Activated CD4-positive, alpha-beta memory T cell treated with anti-CD3 and anti-CD28 coated beads for 36 hours (primary cell): ENCODE data around the gene CBFA2T3. TPM values are rescaled to one million over a fixed set of nuclear protein-coding genes. Genes with fewer than 3 reads are reported as not detected.
A peak's percentile ranks its signal among the peaks of the same experiment; 100 is the strongest.

Experiments
- CTCF ChIA-PET: fragments of 350-600 bp; sonication (Branson Sonifier 250); formaldehyde crosslinking; loops from one replicate; lab custom pipeline; 2021; ENCODE audit warnings: antibody characterized with exemption, inconsistent platforms; lab: Charles Lee
- POLR2A ChIA-PET: fragments of 350-600 bp; sonication (Branson Sonifier 250); formaldehyde crosslinking; loops from one replicate; lab custom pipeline; 2021; ENCODE audit warnings: antibody characterized with exemption; lab: Charles Lee
- DNase-seq: peaks from one replicate; pipeline ENCODE4 v3.0.0-alpha.2; 2020
- H3K27ac Mint-ChIP-seq: one replicate; pipeline ENCODE4 v1.8.0; 2021; ENCODE audit warnings: mixed read lengths
- H3K27me3 Mint-ChIP-seq: one replicate; pipeline ENCODE4 v1.8.0; 2021; ENCODE audit warnings: mixed read lengths
- H3K36me3 Mint-ChIP-seq: one replicate; pipeline ENCODE4 v1.8.0; 2021; ENCODE audit warnings: mixed read lengths
- H3K4me1 Mint-ChIP-seq: one replicate; pipeline ENCODE4 v1.8.0; 2021; ENCODE audit warnings: low read depth, mixed read lengths
- H3K4me3 Mint-ChIP-seq: one replicate; pipeline ENCODE4 v1.8.0; 2021; ENCODE audit warnings: mild to moderate bottlenecking, mixed read lengths
- H3K9me3 Mint-ChIP-seq: one replicate; pipeline ENCODE4 v1.8.0; 2021; ENCODE audit warnings: mixed read lengths
- intact Hi-C: fragments of 100-400 bp; cut with micrococcal nuclease; formaldehyde crosslinking; loops from one replicate; pipeline ENCODE4 v1.15.1; 2023
- total RNA-seq, 2 experiments: library from RNA; stranded (reverse); gene quantifications; one replicate each; pipeline ENCODE4 v1.2.3, GENCODE V29; 2021

CBFA2T3 gene
- total RNA-seq, 2 experiments from 2014 or later, result 0.12 TPM; not detected in 1

DNA sequence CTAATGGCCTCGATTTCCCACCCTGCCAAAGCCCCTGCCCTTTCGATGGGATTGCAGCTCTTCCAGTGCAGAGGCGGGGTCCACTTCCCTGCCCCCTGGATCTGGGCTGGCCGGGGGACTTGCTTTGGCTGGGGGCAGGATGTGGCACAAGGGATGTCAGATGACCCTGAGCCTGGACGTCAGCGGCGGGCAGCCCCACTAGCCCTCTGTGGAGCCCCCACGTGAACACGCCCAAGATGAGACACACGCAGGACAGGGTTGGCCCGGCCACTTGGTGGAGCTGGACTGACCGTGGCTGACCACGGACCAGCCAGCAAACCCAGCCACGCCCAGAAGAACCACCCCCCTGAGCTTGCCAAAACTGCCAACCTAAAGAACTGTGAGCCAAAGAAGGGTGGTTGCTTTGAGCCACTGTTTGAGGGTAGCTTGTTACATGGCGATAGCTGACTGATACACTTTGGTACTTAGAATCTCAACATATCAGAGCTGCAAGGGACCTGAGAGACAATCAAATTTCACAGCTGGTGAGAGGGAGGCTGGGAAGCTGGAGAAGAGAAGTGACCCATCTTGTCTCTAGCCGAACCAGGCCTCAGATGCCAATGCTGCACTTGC lies 63.9 kb downstream of the CBFA2T3 start:
- intact Hi-C loops, result no loop called here
- no peak for DNase-seq
- no peaks in the 10 kb centered on the region for H3K4me1 Mint-ChIP-seq
- H3K27me3 Mint-ChIP-seq, result no peaks in the 10 kb centered on the region
- H3K27ac Mint-ChIP-seq, result no peak overlapping the region
- ChIA-PET CTCF (no interaction called here), POLR2A (no interaction called here)
- H3K9me3 Mint-ChIP-seq, result no peaks in the 10 kb centered on the region
- H3K4me3 Mint-ChIP-seq, result no peak overlapping the region
- no peaks in the 10 kb centered on the region for H3K36me3 Mint-ChIP-seq

DNA sequence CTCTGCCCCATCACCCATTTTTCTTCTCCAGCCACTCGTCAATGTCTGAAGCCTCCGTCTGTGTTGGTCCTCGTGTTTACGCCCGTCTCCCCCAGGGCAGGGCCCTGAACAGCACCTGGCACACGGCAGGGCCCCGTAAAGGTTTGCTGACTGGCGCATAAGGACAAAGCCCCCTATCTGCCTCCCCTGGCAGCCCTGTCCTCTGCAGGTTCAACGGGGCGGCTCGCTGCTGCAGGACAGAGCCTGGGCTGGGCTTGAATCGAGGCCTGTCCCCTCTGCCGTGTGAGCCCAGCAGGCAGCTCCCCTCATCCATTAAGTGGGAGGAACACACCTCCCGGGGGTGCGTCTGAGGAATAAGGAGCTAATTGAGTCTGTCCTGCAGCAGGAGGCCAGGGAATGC lies 64.5 kb downstream of the CBFA2T3 start:
- no peaks in the 10 kb centered on the region for H3K9me3 Mint-ChIP-seq
- H3K4me3 Mint-ChIP-seq, result no peak overlapping the region
- ChIA-PET CTCF (no interaction called here), POLR2A (no interaction called here)
- DNase-seq, result no peak
- H3K4me1 Mint-ChIP-seq, result no peaks in the 10 kb centered on the region
- no peak overlapping the region for H3K27ac Mint-ChIP-seq
- no peaks in the 10 kb centered on the region for H3K36me3 Mint-ChIP-seq
- H3K27me3 Mint-ChIP-seq, result no peaks in the 10 kb centered on the region
- intact Hi-C loops, result no loop called here

DNA sequence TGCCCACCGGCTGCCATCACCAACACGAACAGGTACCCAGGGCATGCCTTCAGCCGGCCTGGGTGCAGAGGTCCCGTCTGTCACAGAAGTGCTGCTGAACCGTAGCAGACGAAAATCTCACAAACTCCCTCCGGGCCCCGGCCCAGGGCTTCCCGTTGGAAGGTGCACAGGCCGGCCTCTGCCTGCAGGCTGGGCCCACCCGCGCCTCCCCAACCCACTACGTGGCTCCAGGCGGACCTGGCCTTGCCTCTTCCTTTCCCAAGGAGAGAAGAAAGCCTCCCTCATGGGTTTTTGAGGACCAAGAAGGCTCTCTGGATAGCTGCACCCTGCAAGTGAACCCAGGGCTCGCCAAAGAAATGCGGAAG lies 65.1 kb downstream of the CBFA2T3 start:
- Mint-ChIP-seq H3K9me3 (no peaks in the 10 kb centered on the region), H3K27ac (no peak overlapping the region), H3K27me3 (no peaks in the 10 kb centered on the region), H3K36me3 (no peaks in the 10 kb centered on the region), H3K4me1 (no peaks in the 10 kb centered on the region), H3K4me3 (no peak overlapping the region)
- ChIA-PET CTCF (no interaction called here), POLR2A (no interaction called here)
- no peak for DNase-seq
- intact Hi-C loops, result no loop called here

DNA sequence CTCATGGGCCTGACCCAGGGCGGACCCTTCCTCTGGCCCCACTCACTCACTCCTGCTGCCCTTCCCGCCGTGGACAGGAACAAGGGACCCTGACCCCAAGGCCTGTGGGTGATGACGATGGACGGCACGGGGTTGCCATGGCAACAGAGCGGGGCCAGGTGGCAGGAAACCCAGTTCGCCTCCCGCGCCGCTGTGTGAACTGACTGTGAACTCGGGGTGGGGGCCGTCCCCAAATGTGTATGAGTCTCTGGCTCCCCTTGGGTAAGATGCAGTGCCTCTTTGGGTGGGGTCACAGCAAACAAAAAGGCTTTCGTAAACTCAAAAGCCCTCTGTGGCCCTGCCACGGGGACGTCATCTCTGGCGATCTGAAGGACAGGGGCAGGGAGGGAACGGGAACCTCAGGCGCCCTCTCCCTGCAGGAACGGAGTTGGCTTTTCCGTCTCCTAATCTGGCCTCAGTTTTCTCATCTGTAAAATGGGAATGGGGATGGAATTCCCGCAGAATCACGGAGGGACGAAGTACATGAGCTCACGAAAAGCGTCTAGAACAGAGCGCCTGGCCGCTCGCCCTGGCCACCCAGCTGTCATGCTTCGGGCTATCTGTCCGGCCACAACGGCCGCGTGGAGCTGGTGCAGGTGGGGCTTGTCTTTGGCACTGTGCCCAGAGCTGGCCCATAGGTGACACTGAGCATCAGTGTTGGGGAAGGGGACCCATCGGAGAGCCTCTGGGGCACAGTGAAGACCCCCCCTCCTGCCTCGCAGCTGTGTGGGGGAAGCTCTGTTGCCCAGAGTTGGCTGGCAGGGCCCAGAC lies 65.7 kb downstream of the CBFA2T3 start:
- H3K36me3 Mint-ChIP-seq, result no peaks in the 10 kb centered on the region
- intact Hi-C loops, result no loop called here
- H3K27me3 Mint-ChIP-seq, result no peaks in the 10 kb centered on the region
- DNase-seq, result no peak
- H3K4me1 Mint-ChIP-seq, result no peaks in the 10 kb centered on the region
- H3K9me3 Mint-ChIP-seq, result no peaks in the 10 kb centered on the region
- CTCF ChIA-PET, result no interaction called here
- no peak overlapping the region for H3K27ac Mint-ChIP-seq
- POLR2A ChIA-PET, result no interaction called here
- no peak overlapping the region for H3K4me3 Mint-ChIP-seq

DNA sequence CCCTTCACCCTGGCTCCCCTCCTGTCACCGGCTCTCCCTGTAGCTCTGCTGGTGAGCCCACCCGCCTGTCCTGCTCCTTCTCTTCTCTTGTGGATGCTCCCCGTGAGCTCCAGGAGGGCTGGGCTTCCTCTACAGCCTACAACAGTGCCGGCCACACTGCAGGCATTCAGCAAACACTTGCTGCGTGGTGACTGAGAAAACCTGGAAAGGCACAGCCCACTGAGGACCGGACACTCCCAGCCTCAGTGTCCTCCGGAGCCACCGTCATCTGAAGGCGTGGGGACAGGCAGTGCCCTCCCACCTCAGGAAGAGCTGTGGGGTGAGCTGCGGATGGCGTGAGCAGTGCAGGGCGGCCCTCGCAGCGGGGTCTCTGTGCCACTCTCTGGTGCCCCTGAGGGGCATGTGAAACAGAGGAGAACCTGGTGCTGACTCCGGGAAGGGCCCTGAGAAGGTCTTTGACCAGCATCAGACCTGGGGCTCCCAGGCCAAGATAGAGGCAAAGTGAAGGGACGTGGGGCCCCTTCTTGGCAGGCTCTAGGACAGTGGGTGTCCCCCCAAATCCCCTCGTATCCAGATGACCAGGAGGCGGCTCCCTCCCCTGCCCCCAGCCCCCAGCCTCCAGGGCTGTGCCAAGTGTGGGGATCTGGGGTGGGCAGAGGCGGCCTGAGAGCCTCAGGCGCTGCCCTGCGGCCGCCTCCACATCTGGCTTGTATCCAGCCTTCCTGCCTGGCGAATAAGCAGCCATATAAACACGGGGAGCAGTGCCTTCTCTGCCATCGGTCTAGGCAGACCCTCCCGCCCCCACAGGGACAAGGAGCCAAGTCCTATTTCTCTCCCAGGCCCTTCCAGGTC lies 66.5 kb downstream of the CBFA2T3 start:
- H3K4me1 Mint-ChIP-seq, result no peaks in the 10 kb centered on the region
- H3K9me3 Mint-ChIP-seq, result no peaks in the 10 kb centered on the region
- intact Hi-C loops, result no loop called here
- H3K27ac Mint-ChIP-seq, result no peak overlapping the region
- no peak for DNase-seq
- no peaks in the 10 kb centered on the region for H3K36me3 Mint-ChIP-seq
- CTCF ChIA-PET, result interaction anchor here (0.7 kb wide), 1 partner anchor 49 kb away, joined by 3 read pairs; no protein-coding TSS in a partner anchor
- POLR2A ChIA-PET, result interaction anchor here (0.5 kb wide), 1 partner anchor 196 kb away, joined by 4 read pairs; no protein-coding TSS in a partner anchor
- H3K4me3 Mint-ChIP-seq, result no peak overlapping the region
- no peaks in the 10 kb centered on the region for H3K27me3 Mint-ChIP-seq

DNA sequence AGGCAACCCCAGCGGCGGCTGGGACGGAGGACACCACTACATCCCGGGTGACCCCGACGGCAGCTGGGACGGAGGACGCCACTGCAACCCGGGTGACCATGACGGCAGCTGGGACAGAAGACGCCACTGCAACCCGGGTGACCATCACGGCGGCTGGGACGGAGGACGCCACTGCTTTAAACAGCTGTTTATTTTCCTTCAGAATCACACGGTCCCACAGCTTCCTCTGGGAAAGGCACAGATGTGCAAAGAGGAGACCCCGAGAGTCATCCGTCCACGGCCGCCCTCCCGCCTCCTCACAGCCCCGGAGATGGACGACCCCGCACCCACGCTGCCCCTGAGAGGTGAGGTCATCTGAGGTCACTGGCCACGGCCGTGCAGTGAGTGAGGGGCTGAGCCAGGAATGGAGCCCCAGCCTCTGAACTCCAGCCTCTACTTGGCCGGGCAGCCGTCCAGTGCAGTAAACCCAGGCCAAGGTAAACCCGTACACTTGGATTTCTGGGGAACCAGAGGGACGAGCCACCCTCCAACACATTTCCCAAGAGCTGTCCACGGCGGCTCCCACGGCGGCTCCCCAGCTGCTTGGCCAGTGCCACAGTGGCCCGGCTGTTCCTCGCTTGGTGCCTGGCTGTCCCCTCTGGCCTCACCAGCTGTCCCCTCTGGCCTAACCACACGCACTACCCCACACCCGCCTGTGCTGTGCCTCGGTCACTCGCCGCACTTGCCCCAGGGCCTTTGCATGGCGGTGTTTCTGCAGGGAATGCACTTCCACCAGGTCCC lies 67.4 kb downstream of the CBFA2T3 start:
- Mint-ChIP-seq H3K27ac (no peak overlapping the region), H3K9me3 (no peaks in the 10 kb centered on the region), H3K27me3 (no peaks in the 10 kb centered on the region), H3K4me1 (no peaks in the 10 kb centered on the region), H3K4me3 (no peak overlapping the region), H3K36me3 (no peaks in the 10 kb centered on the region)
- POLR2A ChIA-PET, result interaction anchor here (0.5 kb wide), 1 partner anchor 197 kb away, joined by 4 read pairs; no protein-coding TSS in a partner anchor
- CTCF ChIA-PET, result interaction anchor here (0.7 kb wide), 1 partner anchor 48 kb away, joined by 3 read pairs; no protein-coding TSS in a partner anchor
- intact Hi-C loops, result no loop called here
- no peak for DNase-seq

DNA sequence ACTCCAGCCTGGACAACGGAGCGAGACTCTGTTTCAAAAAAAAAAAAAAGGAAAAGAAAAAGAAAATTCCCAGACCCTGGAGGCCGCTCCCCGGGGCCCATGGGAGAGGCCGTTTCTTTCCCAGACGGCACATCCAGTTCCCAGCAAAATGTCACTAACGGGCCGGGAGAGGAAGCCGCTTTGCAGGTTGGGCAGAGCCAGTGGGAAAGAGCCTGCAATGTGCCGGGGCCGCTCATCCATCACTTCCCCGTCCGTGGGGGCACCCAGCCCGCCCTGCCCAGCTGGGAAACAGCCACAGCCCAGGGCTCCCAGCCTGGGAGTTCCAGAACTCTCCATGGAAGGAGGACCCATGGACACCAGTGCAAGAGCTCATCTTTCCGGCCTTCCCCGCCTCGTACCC lies 68.7 kb downstream of the CBFA2T3 start:
- Mint-ChIP-seq H3K27me3 (no peaks in the 10 kb centered on the region), H3K27ac (no peak overlapping the region), H3K4me3 (no peak overlapping the region), H3K9me3 (no peaks in the 10 kb centered on the region), H3K4me1 (no peaks in the 10 kb centered on the region), H3K36me3 (no peaks in the 10 kb centered on the region)
- no peak for DNase-seq
- ChIA-PET CTCF (no interaction called here), POLR2A (no interaction called here)
- intact Hi-C loops, result no loop called here

DNA sequence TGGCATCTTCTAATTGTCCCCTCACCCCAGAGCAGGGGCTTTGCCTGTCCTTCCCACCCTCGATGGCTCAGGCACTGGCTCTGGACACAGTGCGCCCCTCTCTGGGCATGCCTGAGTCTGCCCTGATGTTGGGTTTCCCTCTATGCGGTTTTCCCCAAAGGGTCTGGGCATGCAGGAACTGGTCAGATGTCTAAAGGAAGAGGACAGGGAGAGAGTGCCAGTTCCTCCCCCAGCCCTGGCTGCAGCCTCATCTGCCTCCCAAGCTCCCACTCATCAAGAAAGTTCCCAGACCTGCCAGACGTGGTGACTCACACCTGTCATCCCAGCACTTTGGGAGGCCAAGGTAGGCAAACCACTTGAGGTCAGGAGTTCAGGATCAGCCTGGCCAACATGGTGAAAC lies 69.2 kb downstream of the CBFA2T3 start:
- CTCF ChIA-PET, result no interaction called here
- Mint-ChIP-seq H3K27ac (no peak overlapping the region), H3K36me3 (no peaks in the 10 kb centered on the region), H3K4me3 (no peak overlapping the region), H3K9me3 (no peaks in the 10 kb centered on the region), H3K4me1 (no peaks in the 10 kb centered on the region), H3K27me3 (no peaks in the 10 kb centered on the region)
- intact Hi-C loops, result no loop called here
- POLR2A ChIA-PET, result no interaction called here
- no peak for DNase-seq

DNA sequence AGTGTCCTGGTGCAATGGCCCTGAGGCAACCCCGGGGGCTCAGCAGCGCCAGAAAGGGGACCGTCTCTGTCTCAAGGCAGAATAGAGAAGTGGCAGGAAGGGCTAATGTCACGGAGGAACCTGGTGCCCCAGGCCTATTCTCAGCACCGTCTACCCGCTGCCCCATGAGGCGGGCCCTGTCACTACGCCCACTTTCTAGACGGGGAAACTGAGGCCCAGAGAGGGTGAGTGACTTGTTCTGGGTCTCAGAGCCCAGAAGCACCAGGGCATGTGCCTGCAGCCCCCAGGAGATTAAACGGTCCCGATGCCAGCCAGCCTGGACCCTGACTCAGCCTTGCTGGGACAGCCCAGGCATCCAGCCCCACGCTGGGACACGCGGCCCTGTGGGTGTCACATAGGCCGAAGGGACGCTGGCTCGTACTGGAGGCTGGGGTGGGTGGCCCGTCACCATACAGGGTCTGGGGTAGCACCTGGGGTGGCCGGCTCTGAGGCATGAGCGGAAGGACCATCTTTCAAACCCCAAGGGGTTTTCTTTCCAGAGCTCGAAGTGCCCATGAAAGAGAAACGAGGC lies 70.4 kb downstream of the CBFA2T3 start:
- H3K36me3 Mint-ChIP-seq, result no peaks in the 10 kb centered on the region
- ChIA-PET CTCF (no interaction called here), POLR2A (no interaction called here)
- DNase-seq, result no peak
- H3K4me3 Mint-ChIP-seq, result no peak overlapping the region
- no peak overlapping the region for H3K27ac Mint-ChIP-seq
- no peaks in the 10 kb centered on the region for H3K9me3 Mint-ChIP-seq
- no peaks in the 10 kb centered on the region for H3K27me3 Mint-ChIP-seq
- no peaks in the 10 kb centered on the region for H3K4me1 Mint-ChIP-seq
- intact Hi-C loops, result no loop called here

DNA sequence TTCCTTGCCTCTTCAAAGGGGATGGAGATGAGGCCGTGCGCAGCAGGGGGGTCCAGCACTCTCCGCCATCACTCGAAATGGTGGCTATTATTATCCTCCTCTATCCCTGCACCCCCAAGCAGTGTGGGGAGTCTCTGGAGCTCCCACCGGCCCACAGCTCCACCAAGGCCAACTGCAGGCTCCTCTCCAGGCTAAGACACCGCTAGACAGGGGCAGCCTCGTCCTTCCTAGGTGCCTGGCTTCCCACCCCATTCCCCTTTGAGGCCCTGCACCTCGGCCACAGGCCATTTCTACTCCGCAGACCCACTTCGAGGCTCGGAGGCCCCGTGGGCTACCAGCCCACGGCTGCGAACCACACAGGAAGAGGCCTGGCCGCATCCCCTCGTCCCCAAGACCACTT lies 71.0 kb downstream of the CBFA2T3 start:
- ChIA-PET POLR2A (no interaction called here), CTCF (no interaction called here)
- Mint-ChIP-seq H3K27me3 (no peaks in the 10 kb centered on the region), H3K9me3 (no peaks in the 10 kb centered on the region), H3K27ac (no peak overlapping the region), H3K36me3 (no peaks in the 10 kb centered on the region), H3K4me3 (no peak overlapping the region), H3K4me1 (no peaks in the 10 kb centered on the region)
- no peak for DNase-seq
- intact Hi-C loops, result no loop called here

DNA sequence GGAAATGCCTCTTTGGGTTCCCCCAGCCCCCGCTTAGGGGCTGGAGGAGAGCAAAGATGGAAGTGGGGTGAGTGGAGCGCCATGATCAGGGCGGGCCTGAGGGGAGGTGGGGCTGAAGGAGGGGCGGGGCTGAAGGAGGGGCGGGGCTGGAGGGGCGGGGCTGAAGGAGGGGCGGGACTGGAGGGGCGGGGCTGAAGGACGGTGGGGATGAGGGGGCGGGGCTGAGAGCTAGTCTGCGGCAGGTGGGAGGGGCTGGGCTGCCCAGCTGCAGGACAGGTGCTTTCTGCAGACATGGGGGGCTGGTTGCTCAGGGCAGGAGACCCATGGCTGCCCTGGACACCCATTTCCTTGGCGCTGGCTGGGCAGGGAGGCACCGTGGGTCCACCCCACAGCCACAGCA lies 71.4 kb downstream of the CBFA2T3 start:
- intact Hi-C loops, result no loop called here
- H3K4me3 Mint-ChIP-seq, result no peak overlapping the region
- no peaks in the 10 kb centered on the region for H3K4me1 Mint-ChIP-seq
- CTCF ChIA-PET, result no interaction called here
- H3K27ac Mint-ChIP-seq, result no peak overlapping the region
- no peaks in the 10 kb centered on the region for H3K27me3 Mint-ChIP-seq
- POLR2A ChIA-PET, result no interaction called here
- no peaks in the 10 kb centered on the region for H3K9me3 Mint-ChIP-seq
- DNase-seq, result peak; percentile 23
- H3K36me3 Mint-ChIP-seq, result no peaks in the 10 kb centered on the region
